ENCODE measurements around the gene ZCCHC12. TPM values are rescaled to one million over a fixed set of nuclear protein-coding genes. Genes with fewer than 3 reads are reported as not detected.
"Not testable (repeated sequence)": the region's sequence is repeated elsewhere in the genome, so short reads cannot be mapped to it uniquely, and the experiment has no call there.

Gene ZCCHC12
- total and polyA plus RNA-seq, 9 donors = 0.70 to 131 (median 5.5) TPM

- no peaks in the 10 kb centered on the region for H3K4me1 ChIP-seq (ENCODE audit: insufficient read depth)
- peak overlapping the region in 1 of 2 donors; percentile 13 for H3K27ac ChIP-seq
Measured at GRCh38 chrX:118795528-118796280, 27.9 kb upstream of the ZCCHC12 start.

DNA sequence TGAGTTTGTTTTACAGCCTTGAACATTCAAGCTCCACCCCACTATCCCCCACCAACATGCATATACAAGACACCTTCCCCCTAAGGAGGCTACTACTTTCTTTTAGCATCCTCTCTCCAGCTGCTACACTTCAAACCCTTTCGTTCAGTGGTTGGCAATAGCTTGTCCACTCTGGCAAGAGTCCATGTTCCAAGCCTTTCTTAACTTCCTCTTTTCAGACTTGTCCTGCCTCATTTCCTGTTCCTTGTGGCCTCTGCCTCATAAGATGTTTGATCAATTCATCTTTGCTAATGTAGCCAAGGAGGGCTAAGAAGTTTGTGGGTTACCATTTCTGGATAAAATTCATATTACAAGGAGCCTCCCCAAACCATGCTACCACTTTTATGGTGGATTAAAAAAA, 20.8 kb upstream of the ZCCHC12 start:
- Histone ChIP-seq H3K36me3 (no peaks in the 10 kb centered on the region), H3K4me1 (ENCODE audit: insufficient read depth) (no peaks in the 10 kb centered on the region), H3K27me3 (no peaks in the 10 kb centered on the region), H3K9me3 (no peaks in the 10 kb centered on the region), H3K4me3 (no peak overlapping the region), H3K27ac (no peak overlapping the region)
- DNase-seq = peak in 1 of 5 donors; percentile 44
- WGBS, 3 donors = 9 to 14% (median 11%) methylated on average over 1 of the region's 1 CpG
- TF ChIP-seq CTCF (IDR thresholded peaks at IDR 0.05) = no peak
- TF ChIP-seq EP300 (IDR thresholded peaks at IDR 0.05) = no peak
- TF ChIP-seq POLR2A (IDR thresholded peaks at IDR 0.05) = no peak
- intact Hi-C loops (cut with DNase I) = loop anchor here in 2 of 4 donors (10.0 kb wide), 1 partner anchor 158 kb away; no protein-coding TSS in a partner anchor

More at GRCh38 chrX:118795528-118796280, 27.9 kb upstream of the ZCCHC12 start:
- Histone ChIP-seq H3K27me3 (no peaks in the 10 kb centered on the region), H3K36me3 (no peaks in the 10 kb centered on the region), H3K9me3 (no peaks in the 10 kb centered on the region), H3K4me3 (no peak overlapping the region)
- no peak for DNase-seq
- TF ChIP-seq CTCF (IDR thresholded peaks at IDR 0.05) = no peak
- TF ChIP-seq POLR2A (IDR thresholded peaks at IDR 0.05) = no peak
- no peak for TF ChIP-seq EP300 (IDR thresholded peaks at IDR 0.05)
- intact Hi-C loops (cut with DNase I) = no loop called here
- 31 to 34% (median 33%) methylated on average over 5 of the region's 5 CpGs for WGBS, 3 donors

GRCh38 chrX:118807151-118808017, 16.2 kb upstream of the ZCCHC12 start:
- TF ChIP-seq POLR2A (IDR thresholded peaks at IDR 0.05) (no peak), EP300 (IDR thresholded peaks at IDR 0.05) (no peak), CTCF (IDR thresholded peaks at IDR 0.05) (peak in 2 of 3 donors; percentile 59 to 63)
- no peak overlapping the region for H3K27ac ChIP-seq
- intact Hi-C loops (cut with DNase I) = loop anchor here in 3 of 4 donors (5.0 to 10.0 kb wide), 2 partner anchors 160 to 163 kb away; no protein-coding TSS in a partner anchor
- DNase-seq = peak; percentile 22 to 55 (median 47)
- no peaks in the 10 kb centered on the region for H3K27me3 ChIP-seq
- no peak overlapping the region for H3K4me3 ChIP-seq
- H3K4me1 ChIP-seq (ENCODE audit: insufficient read depth) = no peaks in the 10 kb centered on the region
- 27 to 42% (median 35%) methylated on average over 4 of the region's 4 CpGs for WGBS, 3 donors
- no peaks in the 10 kb centered on the region for H3K36me3 ChIP-seq
- H3K9me3 ChIP-seq = no peaks in the 10 kb centered on the region

- not testable (repeated sequence) for DNase-seq; H3K27ac ChIP-seq; H3K36me3 ChIP-seq; H3K4me3 ChIP-seq; H3K27me3 ChIP-seq; H3K9me3 ChIP-seq; H3K4me1 ChIP-seq (ENCODE audit: insufficient read depth)
- WGBS, 3 donors = 80 to 84% (median 81%) methylated on average over 4 of the region's 4 CpGs
- intact Hi-C loops (cut with DNase I) = loop anchor here in 1 of 4 donors (10.0 kb wide), 1 partner anchor 738 kb away; no protein-coding TSS in a partner anchor
Measured at GRCh38 chrX:118817257-118817656, 6.4 kb upstream of the ZCCHC12 start.
